HL-60 (cell line): ENCODE results near the gene SYT13.
A peak's percentile ranks its signal among the peaks of the same experiment; 100 is the strongest.

Experiments used
- DNase-seq, 2 experiments: peaks; one replicate each; pipeline ENCODE4 v3.0.0-alpha.2; 2010 to 2020; ENCODE audit warnings: low read depth in 1 of 2, low spot score in 1 of 2
- H3K27ac ChIP-seq: fragments of 250-450 bp; sonication (Bioruptor Pico); replicated peaks from 2 replicates; pipeline ENCODE4 v1.5.1; 2020; ENCODE audit warnings: mild to moderate bottlenecking, moderate library complexity
- H3K27me3 ChIP-seq: fragments of 250-450 bp; sonication (Bioruptor Pico); 2 replicates; pipeline ENCODE4 v1.5.1; 2021; ENCODE audit warnings: mild to moderate bottlenecking, moderate library complexity; ENCODE audit not compliant: insufficient read depth, poor library complexity, severe bottlenecking
- H3K4me3 ChIP-seq: replicated peaks from 2 replicates; pipeline ENCODE4 v1.5.1; 2011; ENCODE audit warnings: mild to moderate bottlenecking, control low read depth, low read length; ENCODE audit not compliant: insufficient read depth
- GABPA ChIP-seq: IDR thresholded peaks from 2 replicates; pipeline ENCODE4 v1.6.1; 2012; ENCODE audit warnings: low read depth
- POLR2AphosphoS5 ChIP-seq: IDR thresholded peaks from 2 replicates; pipeline ENCODE4 v1.6.1; 2012; ENCODE audit warnings: low read depth
- SPI1 ChIP-seq: IDR thresholded peaks from 2 replicates; pipeline ENCODE4 v1.6.1; 2012; ENCODE audit warnings: low read depth, mild to moderate bottlenecking, borderline replicate concordance
- TF ChIP-seq, protein P1 (sequence below): IDR thresholded peaks from one replicate; pipeline ENCODE4 v1.5.1; 2011; ENCODE audit warnings: low read length, control low read depth, inconsistent platforms; ENCODE audit not compliant: insufficient read depth
- TF ChIP-seq, protein P2 (sequence below): IDR thresholded peaks from 2 replicates; pipeline ENCODE4 v1.6.1; 2012; ENCODE audit warnings: low read depth; ENCODE audit not compliant: insufficient replicate concordance

SYT13 gene

DNA sequence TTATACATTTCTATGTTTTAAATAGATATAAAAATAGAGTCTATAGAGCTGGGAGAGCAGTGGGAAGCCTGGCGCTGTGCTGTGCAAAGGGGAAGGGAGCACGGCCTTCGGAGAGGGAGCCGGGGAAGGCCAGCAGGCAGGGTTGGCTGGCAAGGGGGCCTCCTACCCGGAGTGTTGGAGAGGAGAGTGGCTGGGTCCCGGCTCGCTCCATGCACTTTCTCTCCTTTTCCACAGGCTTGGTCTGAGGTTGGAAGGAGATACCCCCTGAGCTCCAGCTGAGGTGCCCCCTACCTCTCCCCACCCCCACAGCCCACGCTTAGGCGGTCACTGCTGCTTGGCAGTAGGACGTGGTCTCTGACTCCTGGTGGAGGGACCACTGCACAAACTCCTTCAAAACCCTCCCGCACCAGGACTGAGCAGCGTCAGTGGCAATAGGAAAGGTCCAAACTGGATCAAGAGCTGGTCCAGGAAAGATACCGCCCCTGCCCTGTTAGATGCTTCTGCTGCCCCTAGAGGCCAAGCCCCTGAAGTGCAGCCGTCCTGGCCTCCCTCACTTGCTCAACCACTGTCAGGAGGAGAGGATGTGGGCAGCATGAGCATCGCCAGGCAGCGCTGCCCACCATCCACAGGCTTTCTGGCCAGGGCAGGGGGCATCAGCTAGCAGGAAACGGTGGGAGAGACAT lies 52.9 kb downstream of the SYT13 start:
- TF ChIP-seq SPI1 = no peak
- TF ChIP-seq, protein P1, sequence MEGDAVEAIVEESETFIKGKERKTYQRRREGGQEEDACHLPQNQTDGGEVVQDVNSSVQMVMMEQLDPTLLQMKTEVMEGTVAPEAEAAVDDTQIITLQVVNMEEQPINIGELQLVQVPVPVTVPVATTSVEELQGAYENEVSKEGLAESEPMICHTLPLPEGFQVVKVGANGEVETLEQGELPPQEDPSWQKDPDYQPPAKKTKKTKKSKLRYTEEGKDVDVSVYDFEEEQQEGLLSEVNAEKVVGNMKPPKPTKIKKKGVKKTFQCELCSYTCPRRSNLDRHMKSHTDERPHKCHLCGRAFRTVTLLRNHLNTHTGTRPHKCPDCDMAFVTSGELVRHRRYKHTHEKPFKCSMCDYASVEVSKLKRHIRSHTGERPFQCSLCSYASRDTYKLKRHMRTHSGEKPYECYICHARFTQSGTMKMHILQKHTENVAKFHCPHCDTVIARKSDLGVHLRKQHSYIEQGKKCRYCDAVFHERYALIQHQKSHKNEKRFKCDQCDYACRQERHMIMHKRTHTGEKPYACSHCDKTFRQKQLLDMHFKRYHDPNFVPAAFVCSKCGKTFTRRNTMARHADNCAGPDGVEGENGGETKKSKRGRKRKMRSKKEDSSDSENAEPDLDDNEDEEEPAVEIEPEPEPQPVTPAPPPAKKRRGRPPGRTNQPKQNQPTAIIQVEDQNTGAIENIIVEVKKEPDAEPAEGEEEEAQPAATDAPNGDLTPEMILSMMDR = peak; percentile 85
- H3K27ac ChIP-seq = no peak overlapping the region
- peak; percentile 21 to 53 for DNase-seq
- H3K4me3 ChIP-seq = no peak overlapping the region
- H3K27me3 ChIP-seq = no peaks in the 10 kb centered on the region

DNA sequence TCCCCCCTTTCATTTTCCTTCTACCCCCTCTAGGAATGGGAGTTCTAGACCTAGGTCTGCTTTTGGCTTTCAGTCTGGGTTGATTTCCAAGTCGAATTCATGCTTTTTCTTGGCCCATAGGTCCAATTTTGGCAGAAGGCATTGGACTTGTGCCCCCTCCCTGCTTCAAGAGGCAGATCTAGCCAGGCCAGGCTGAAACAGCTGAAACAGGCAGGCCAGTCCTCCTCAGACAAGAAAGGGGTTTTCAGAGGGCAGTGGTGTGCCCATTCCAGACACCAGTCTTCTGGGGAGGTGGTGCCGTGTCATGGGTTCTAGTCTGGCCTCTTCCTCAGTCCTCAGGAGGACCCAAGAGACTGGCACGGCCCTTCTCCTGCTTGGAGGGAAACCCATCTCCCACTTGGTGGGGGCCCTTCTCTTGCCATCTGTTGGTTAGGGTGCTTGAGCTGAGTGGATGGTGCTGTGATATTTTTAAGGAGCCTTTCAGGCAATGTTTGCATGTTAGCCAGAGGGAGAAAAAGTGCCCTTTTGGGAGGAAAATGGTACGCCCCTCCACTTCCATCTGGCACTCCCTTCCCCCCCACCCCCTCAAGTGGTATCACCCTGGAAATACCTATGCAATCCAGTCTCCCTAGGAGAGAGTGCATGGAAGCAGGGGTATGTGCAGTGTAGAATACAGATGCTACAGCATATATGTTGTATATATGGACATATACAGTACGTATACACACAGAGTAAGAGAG lies 53.6 kb downstream of the SYT13 start:
- TF ChIP-seq POLR2AphosphoS5 (no peak), SPI1 (no peak), GABPA (no peak)
- TF ChIP-seq, protein P2, sequence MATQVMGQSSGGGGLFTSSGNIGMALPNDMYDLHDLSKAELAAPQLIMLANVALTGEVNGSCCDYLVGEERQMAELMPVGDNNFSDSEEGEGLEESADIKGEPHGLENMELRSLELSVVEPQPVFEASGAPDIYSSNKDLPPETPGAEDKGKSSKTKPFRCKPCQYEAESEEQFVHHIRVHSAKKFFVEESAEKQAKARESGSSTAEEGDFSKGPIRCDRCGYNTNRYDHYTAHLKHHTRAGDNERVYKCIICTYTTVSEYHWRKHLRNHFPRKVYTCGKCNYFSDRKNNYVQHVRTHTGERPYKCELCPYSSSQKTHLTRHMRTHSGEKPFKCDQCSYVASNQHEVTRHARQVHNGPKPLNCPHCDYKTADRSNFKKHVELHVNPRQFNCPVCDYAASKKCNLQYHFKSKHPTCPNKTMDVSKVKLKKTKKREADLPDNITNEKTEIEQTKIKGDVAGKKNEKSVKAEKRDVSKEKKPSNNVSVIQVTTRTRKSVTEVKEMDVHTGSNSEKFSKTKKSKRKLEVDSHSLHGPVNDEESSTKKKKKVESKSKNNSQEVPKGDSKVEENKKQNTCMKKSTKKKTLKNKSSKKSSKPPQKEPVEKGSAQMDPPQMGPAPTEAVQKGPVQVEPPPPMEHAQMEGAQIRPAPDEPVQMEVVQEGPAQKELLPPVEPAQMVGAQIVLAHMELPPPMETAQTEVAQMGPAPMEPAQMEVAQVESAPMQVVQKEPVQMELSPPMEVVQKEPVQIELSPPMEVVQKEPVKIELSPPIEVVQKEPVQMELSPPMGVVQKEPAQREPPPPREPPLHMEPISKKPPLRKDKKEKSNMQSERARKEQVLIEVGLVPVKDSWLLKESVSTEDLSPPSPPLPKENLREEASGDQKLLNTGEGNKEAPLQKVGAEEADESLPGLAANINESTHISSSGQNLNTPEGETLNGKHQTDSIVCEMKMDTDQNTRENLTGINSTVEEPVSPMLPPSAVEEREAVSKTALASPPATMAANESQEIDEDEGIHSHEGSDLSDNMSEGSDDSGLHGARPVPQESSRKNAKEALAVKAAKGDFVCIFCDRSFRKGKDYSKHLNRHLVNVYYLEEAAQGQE = no peak
- TF ChIP-seq, protein P1 = no peak
- no peak overlapping the region for H3K4me3 ChIP-seq

DNA sequence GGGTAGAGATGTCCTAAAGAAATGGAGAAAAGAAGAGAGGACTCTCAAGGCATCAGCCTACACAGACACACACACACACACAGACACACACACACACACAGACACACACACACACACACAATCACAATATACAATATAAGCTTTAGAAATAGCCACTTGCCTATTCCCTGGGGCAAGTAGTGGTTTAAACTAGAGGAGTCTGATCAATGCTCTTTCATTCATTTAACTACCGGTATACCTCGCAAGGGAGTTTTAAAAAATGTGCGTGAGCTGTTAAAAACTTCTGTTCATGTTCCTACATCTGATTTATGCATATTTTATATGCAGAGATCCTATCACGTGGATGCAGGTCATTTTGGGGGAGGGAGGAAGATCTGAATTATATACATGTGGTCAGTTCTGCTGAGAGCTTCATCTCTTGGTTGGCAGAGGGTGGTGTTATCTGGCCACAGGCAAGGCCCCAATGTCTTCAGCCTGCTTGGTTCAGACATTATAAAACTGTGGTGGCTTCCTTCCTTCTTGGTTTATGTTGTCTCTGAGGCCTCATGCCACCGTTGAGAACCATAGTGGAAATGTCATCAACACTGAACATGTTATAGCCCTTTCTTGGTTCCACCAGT lies 56.6 kb downstream of the SYT13 start:
- H3K27me3 ChIP-seq = no peaks in the 10 kb centered on the region
- TF ChIP-seq POLR2AphosphoS5 (no peak), GABPA (no peak), SPI1 (no peak)
- TF ChIP-seq, protein P1 = no peak
- TF ChIP-seq, protein P2 = no peak
- DNase-seq = no peak
- no peak overlapping the region for H3K4me3 ChIP-seq
- H3K27ac ChIP-seq = no peak overlapping the region

More for the DNA sequence above, 53.6 kb downstream of the SYT13 start:
- no peaks in the 10 kb centered on the region for H3K27me3 ChIP-seq
- no peak overlapping the region for H3K27ac ChIP-seq
- DNase-seq = no peak
